Liver (tissue), 9 donors: ENCODE results near the gene PCDHGA3. TPM values are rescaled to one million over a fixed set of nuclear protein-coding genes. Genes with fewer than 3 reads are reported as not detected.
A peak's percentile ranks its signal among the peaks of the same experiment; 100 is the strongest.

ENCODE experiments used
- DNase-seq: peaks from one replicate; pipeline ENCODE4 v3.0.0-alpha.2; 2017; ENCODE audit warnings: low spot score
- H3K27ac ChIP-seq, 2 donors: one replicate each; pipeline ENCODE4 v1.7.0; 2013; ENCODE audit warnings: inconsistent platforms in 2 of 2, low read length in 2 of 2, control low read depth in 1 of 2, low read depth in 1 of 2, mild to moderate bottlenecking in 1 of 2
- H3K27me3 ChIP-seq, 4 donors: one replicate each; pipeline versions ENCODE4 v1.6.1 to v1.7.0; 2013; ENCODE audit warnings: low read length in 3 of 4, inconsistent platforms in 1 of 4, mild to moderate bottlenecking in 1 of 4, moderate library complexity in 1 of 4; ENCODE audit not compliant: control insufficient read depth in 4 of 4, insufficient read depth in 4 of 4
- H3K36me3 ChIP-seq, 4 donors: one replicate each; pipeline versions ENCODE4 v1.6.1 to v1.7.0; 2013; ENCODE audit warnings: low read length in 3 of 4, mild to moderate bottlenecking in 3 of 4, low read depth in 1 of 4, moderate library complexity in 1 of 4; ENCODE audit not compliant: control insufficient read depth in 4 of 4, insufficient read depth in 3 of 4
- H3K4me1 ChIP-seq, 4 donors: one replicate each; pipeline versions ENCODE4 v1.6.1 to v1.7.0; 2013; ENCODE audit warnings: low read length in 3 of 4, mild to moderate bottlenecking in 3 of 4, moderate library complexity in 1 of 4; ENCODE audit not compliant: control insufficient read depth in 4 of 4, insufficient read depth in 4 of 4
- H3K4me3 ChIP-seq, 3 donors: one replicate each; pipeline versions ENCODE4 v1.6.1 to v1.7.0; 2013; ENCODE audit warnings: low read length in 3 of 3, control low read depth in 1 of 3, low read depth in 1 of 3, mild to moderate bottlenecking in 1 of 3
- H3K9ac ChIP-seq, 2 donors: one replicate each; pipeline ENCODE4 v1.7.0; 2013; ENCODE audit warnings: low read length in 2 of 2, mild to moderate bottlenecking in 2 of 2, moderate library complexity in 2 of 2, control low read depth in 1 of 2, low read depth in 1 of 2
- H3K9me3 ChIP-seq, 4 donors: one replicate each; pipeline versions ENCODE4 v1.6.1 to v1.7.0; 2013; ENCODE audit warnings: low read length in 3 of 4; ENCODE audit not compliant: control insufficient read depth in 4 of 4
- EGR1 ChIP-seq, 2 donors: IDR thresholded peaks; 2 replicates each; pipeline ENCODE4 v1.6.1; 2016 to 2018; ENCODE audit warnings: antibody characterized with exemption in 2 of 2, low read depth in 2 of 2
- FOXA1 ChIP-seq: IDR thresholded peaks from 2 replicates; pipeline ENCODE4 v1.6.1; 2016; ENCODE audit warnings: antibody characterized with exemption
- FOXA2 ChIP-seq: IDR thresholded peaks from 2 replicates; pipeline ENCODE4 v1.6.1; 2016; ENCODE audit warnings: antibody characterized with exemption
- GABPA ChIP-seq, 2 donors: IDR thresholded peaks in 1 of 2; conservative IDR thresholded peaks in 1 of 2; 2 replicates each; pipeline ENCODE4 v1.6.1; 2016; ENCODE audit warnings: antibody characterized with exemption in 2 of 2, mild to moderate bottlenecking in 1 of 2, moderate library complexity in 1 of 2
- HNF4A ChIP-seq, 2 donors: conservative IDR thresholded peaks; 2 replicates each; pipeline ENCODE4 v1.6.1; 2016; ENCODE audit warnings: antibody characterized with exemption in 2 of 2, mild to moderate bottlenecking in 2 of 2
- HNF4G ChIP-seq: IDR thresholded peaks from 2 replicates; pipeline ENCODE4 v1.6.1; 2016; ENCODE audit warnings: antibody characterized with exemption
- JUND ChIP-seq, 2 donors: IDR thresholded peaks; 2 replicates each; pipeline ENCODE4 v1.6.1; 2016; ENCODE audit warnings: antibody characterized with exemption in 2 of 2
- RXRA ChIP-seq, 2 donors: IDR thresholded peaks; 2 replicates each; pipeline ENCODE4 v1.6.1; 2017 to 2018; ENCODE audit warnings: antibody characterized with exemption in 2 of 2, mild to moderate bottlenecking in 1 of 2
- SP1 ChIP-seq: IDR thresholded peaks from 2 replicates; pipeline ENCODE4 v1.6.1; 2018; ENCODE audit warnings: antibody characterized with exemption, mild to moderate bottlenecking
- TAF1 ChIP-seq: conservative IDR thresholded peaks from 2 replicates; pipeline ENCODE4 v1.6.1; 2016; ENCODE audit warnings: antibody characterized with exemption, mild to moderate bottlenecking
- YY1 ChIP-seq: IDR thresholded peaks from 2 replicates; pipeline ENCODE4 v1.6.1; 2016; ENCODE audit warnings: antibody characterized with exemption, mild to moderate bottlenecking
- WGBS: extraction: QIAGEN DNeasy Blood & Tissue Kit; methylation state at CpG from one replicate; pipeline ENCODE4 v1.1.7; 2013; 5-methylcytosine and 5-hydroxymethylcytosine counted together
- polyA plus RNA-seq, 2 donors: library from polyadenylated mRNA; stranded (reverse) in 1 of 2; unstranded in 1 of 2; fragments of 200-250 nt in 1 of 2; fragments of >200 nt in 1 of 2; fragmentation: Nextera tagmentation in 1 of 2; extraction: Ambion mirVana in 1 of 2; gene quantifications; one replicate each; pipeline versions ENCODE4 v1.2.1 to v1.2.3, GENCODE V29; 2013 to 2015
- total RNA-seq, 2 donors: library from RNA; depleted of rRNA; stranded (reverse); fragments of >200 nt; gene quantifications; one replicate each; pipeline ENCODE4 v1.2.3, GENCODE V29; 2014
- TF ChIP-seq, protein P1 (sequence below): IDR thresholded peaks from 2 replicates; pipeline ENCODE4 v1.6.1; 2016; ENCODE audit warnings: antibody characterized with exemption, mild to moderate bottlenecking
- TF ChIP-seq, protein P2 (sequence below): fragments of 150-350 bp; IDR thresholded peaks from 2 replicates; pipeline ENCODE4 v1.5.1; 2017; ENCODE audit warnings: improper control_type of control experiment, low read depth, low read length; ENCODE audit not compliant: missing input control
- TF ChIP-seq, protein P3 (sequence below): IDR thresholded peaks from 2 replicates; pipeline ENCODE4 v1.6.1; 2016; ENCODE audit warnings: antibody characterized with exemption
- TF ChIP-seq, protein P4 (sequence below): IDR thresholded peaks from 2 replicates; pipeline ENCODE4 v1.6.1; 2016; ENCODE audit warnings: antibody characterized with exemption
- donor health status: healthy.
- donor health status: healthy.
- donor health status: healthy.
- donor health status: healthy.
- donor health status: healthy.

Gene PCDHGA3
- total and polyA plus RNA-seq, 4 donors = 0.09 to 0.59 (median 0.29) TPM

DNA sequence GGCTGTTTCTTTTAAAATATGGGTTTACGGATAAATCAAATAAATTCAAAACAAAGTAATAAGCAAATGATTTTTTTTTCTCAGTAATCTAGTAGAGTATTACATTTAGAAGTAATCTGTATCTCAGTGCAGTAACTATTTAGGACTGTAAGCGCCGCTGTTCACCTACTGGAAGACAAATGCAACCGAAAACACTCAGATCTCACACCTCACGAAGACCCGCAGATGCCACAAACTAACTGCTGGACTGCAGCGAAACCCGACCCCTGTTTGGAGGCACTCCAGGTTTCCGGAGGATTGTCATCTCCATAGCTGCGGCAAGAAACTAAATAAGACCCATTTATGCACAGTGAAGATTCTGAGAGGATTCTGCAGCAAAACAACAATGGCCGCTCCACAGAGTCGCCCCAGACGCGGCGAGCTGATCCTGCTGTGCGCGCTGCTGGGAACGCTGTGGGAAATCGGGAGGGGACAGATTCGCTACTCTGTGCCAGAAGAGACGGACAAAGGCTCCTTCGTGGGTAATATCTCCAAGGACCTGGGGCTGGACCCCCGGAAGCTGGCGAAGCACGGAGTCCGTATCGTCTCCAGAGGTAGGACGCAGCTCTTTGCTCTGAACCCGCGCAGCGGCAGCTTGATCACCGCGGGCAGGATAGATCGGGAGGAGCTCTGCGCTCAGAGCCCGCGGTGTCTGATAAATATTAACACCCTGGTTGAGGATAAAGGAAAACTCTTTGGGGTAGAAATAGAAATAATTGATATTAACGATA, 49.0 kb downstream of the PCDHGA3 start, which contains the start of gene PCDHGA8:
Gene PCDHGA8 (plus strand): TSS at position 205 of the 770 bp plus-strand sequence. CDS start 181 bp downstream, at position 386.
- peaks cover 37 to 81% (median 39%) of the 10 kb centered on the region in 4 donors for H3K9me3 ChIP-seq
- H3K27me3 ChIP-seq = peaks cover 0 to 4% (median 0%) of the 10 kb centered on the region in 4 donors
- 33% methylated on average over 38 of the region's 38 CpGs for WGBS

DNA sequence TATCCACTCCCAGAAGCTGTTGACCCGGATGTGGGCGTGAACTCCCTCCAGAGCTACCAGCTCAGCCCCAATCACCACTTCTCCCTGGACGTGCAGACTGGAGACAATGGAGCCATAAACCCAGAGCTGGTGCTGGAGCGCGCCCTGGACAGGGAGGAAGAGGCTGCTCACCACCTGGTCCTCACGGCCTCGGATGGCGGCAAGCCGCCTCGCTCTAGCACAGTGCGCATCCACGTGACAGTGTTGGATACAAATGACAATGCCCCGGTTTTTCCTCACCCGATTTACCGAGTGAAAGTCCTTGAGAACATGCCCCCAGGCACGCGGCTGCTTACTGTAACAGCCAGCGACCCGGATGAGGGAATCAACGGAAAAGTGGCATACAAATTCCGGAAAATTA, 49.6 kb downstream of the PCDHGA3 start:
- H3K36me3 ChIP-seq = peaks cover 0 to 6% (median 0%) of the 10 kb centered on the region in 4 donors
- 33% methylated on average over 21 of the region's 21 CpGs for WGBS
- H3K9me3 ChIP-seq = peaks cover 36 to 78% (median 39%) of the 10 kb centered on the region in 4 donors
- H3K9ac ChIP-seq = no peak overlapping the region
- H3K27me3 ChIP-seq = peaks cover 0 to 4% (median 0%) of the 10 kb centered on the region in 4 donors
- no peak overlapping the region for H3K27ac ChIP-seq
- DNase-seq = no peak
- peak overlapping the region in 2 of 3 donors; percentile 34 to 47 for H3K4me3 ChIP-seq
- peaks cover 0 to 2% (median 0%) of the 10 kb centered on the region in 4 donors for H3K4me1 ChIP-seq
- TF ChIP-seq GABPA (IDR thresholded peaks at IDR 0.05 in 1 of 2, conservative IDR thresholded peaks at IDR 0.05 in 1 of 2) = no peak
- TF ChIP-seq, protein P1, sequence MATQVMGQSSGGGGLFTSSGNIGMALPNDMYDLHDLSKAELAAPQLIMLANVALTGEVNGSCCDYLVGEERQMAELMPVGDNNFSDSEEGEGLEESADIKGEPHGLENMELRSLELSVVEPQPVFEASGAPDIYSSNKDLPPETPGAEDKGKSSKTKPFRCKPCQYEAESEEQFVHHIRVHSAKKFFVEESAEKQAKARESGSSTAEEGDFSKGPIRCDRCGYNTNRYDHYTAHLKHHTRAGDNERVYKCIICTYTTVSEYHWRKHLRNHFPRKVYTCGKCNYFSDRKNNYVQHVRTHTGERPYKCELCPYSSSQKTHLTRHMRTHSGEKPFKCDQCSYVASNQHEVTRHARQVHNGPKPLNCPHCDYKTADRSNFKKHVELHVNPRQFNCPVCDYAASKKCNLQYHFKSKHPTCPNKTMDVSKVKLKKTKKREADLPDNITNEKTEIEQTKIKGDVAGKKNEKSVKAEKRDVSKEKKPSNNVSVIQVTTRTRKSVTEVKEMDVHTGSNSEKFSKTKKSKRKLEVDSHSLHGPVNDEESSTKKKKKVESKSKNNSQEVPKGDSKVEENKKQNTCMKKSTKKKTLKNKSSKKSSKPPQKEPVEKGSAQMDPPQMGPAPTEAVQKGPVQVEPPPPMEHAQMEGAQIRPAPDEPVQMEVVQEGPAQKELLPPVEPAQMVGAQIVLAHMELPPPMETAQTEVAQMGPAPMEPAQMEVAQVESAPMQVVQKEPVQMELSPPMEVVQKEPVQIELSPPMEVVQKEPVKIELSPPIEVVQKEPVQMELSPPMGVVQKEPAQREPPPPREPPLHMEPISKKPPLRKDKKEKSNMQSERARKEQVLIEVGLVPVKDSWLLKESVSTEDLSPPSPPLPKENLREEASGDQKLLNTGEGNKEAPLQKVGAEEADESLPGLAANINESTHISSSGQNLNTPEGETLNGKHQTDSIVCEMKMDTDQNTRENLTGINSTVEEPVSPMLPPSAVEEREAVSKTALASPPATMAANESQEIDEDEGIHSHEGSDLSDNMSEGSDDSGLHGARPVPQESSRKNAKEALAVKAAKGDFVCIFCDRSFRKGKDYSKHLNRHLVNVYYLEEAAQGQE = no peak
- no peak for TF ChIP-seq HNF4G
- TF ChIP-seq RXRA (IDR thresholded peaks at IDR 0.05) = no peak
- no peak for TF ChIP-seq HNF4A (conservative IDR thresholded peaks at IDR 0.05)
- no peak for TF ChIP-seq FOXA1
- no peak for TF ChIP-seq FOXA2
- no peak for TF ChIP-seq YY1
- TF ChIP-seq, protein P2, sequence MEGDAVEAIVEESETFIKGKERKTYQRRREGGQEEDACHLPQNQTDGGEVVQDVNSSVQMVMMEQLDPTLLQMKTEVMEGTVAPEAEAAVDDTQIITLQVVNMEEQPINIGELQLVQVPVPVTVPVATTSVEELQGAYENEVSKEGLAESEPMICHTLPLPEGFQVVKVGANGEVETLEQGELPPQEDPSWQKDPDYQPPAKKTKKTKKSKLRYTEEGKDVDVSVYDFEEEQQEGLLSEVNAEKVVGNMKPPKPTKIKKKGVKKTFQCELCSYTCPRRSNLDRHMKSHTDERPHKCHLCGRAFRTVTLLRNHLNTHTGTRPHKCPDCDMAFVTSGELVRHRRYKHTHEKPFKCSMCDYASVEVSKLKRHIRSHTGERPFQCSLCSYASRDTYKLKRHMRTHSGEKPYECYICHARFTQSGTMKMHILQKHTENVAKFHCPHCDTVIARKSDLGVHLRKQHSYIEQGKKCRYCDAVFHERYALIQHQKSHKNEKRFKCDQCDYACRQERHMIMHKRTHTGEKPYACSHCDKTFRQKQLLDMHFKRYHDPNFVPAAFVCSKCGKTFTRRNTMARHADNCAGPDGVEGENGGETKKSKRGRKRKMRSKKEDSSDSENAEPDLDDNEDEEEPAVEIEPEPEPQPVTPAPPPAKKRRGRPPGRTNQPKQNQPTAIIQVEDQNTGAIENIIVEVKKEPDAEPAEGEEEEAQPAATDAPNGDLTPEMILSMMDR = no peak
- no peak for TF ChIP-seq EGR1 (IDR thresholded peaks at IDR 0.05; ENCODE audit: low read depth in 2 of 2)
- TF ChIP-seq TAF1 = no peak
- TF ChIP-seq, protein P3, sequence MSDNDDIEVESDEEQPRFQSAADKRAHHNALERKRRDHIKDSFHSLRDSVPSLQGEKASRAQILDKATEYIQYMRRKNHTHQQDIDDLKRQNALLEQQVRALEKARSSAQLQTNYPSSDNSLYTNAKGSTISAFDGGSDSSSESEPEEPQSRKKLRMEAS = no peak
- no peak for TF ChIP-seq JUND (IDR thresholded peaks at IDR 0.05)
- TF ChIP-seq, protein P4, sequence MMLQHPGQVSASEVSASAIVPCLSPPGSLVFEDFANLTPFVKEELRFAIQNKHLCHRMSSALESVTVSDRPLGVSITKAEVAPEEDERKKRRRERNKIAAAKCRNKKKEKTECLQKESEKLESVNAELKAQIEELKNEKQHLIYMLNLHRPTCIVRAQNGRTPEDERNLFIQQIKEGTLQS = no peak

More for the DNA sequence above, 49.0 kb downstream of the PCDHGA3 start, which contains the start of gene PCDHGA8:
- no peak within 1 kb of the TSS for H3K9ac ChIP-seq
- H3K4me3 ChIP-seq = peak within 1 kb of the TSS in 2 of 3 donors; percentile 51 to 69
- H3K27ac ChIP-seq = no peak within 1 kb of the TSS
- no peak for TF ChIP-seq TAF1
- TF ChIP-seq FOXA2 = no peak
- TF ChIP-seq HNF4G = no peak
- TF ChIP-seq, protein P3 = no peak
- no peak for TF ChIP-seq RXRA (IDR thresholded peaks at IDR 0.05)
- TF ChIP-seq FOXA1 = no peak
- TF ChIP-seq YY1 = no peak
- no peak for TF ChIP-seq SP1
- TF ChIP-seq, protein P1 = no peak
- TF ChIP-seq EGR1 (IDR thresholded peaks at IDR 0.05; ENCODE audit: low read depth in 2 of 2) = no peak
- H3K4me1 ChIP-seq = peaks cover 0 to 4% (median 0%) of the 10 kb centered on the region in 4 donors
- peaks cover 0 to 6% (median 0%) of the 10 kb centered on the region in 4 donors for H3K36me3 ChIP-seq
- no peak for DNase-seq
